ENCODE data around the gene ADSS1.

DNA sequence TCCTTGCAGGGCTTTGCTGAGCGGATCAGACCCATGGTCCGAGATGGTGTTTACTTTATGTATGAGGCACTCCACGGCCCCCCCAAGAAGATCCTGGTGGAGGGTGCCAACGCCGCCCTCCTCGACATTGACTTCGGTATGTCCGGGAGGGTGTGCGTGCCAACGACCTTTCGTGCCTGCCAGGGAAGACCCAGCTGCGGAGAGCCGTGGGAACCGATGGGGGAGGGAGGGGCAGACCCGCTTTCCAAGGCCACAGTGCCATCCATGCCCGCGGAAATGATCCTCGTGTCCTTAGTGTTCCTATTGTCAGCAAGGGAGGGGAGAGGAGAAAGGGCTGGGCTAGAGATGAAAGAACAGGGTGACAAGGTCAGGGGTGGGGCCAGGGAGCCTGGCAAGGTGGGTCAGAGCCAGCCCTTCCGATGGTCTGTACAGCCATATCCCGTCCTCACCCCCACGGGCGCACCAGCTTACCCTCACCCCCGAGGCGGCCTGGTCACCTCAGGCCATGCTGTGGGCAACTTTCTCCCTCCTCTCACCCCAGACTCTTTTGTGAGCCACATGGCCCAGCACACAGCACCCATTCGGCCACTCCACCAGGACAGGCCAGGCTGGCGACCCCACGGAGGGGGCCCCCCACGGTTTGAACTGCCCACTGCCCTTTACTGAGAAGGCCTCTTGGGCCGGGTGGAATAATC is 17.2 kb downstream of the ADSS1 start:
- TF ChIP-seq, protein P1, sequence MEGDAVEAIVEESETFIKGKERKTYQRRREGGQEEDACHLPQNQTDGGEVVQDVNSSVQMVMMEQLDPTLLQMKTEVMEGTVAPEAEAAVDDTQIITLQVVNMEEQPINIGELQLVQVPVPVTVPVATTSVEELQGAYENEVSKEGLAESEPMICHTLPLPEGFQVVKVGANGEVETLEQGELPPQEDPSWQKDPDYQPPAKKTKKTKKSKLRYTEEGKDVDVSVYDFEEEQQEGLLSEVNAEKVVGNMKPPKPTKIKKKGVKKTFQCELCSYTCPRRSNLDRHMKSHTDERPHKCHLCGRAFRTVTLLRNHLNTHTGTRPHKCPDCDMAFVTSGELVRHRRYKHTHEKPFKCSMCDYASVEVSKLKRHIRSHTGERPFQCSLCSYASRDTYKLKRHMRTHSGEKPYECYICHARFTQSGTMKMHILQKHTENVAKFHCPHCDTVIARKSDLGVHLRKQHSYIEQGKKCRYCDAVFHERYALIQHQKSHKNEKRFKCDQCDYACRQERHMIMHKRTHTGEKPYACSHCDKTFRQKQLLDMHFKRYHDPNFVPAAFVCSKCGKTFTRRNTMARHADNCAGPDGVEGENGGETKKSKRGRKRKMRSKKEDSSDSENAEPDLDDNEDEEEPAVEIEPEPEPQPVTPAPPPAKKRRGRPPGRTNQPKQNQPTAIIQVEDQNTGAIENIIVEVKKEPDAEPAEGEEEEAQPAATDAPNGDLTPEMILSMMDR (IDR thresholded peaks at IDR 0.05), result no peak
- no peak for TF ChIP-seq POLR2A (IDR thresholded peaks at IDR 0.05)

Measured in esophagus squamous epithelium (tissue), 4 donors.